HS-5 (cell line): ENCODE data around the gene CRCP.
"Not testable (repeated sequence)": the region's sequence is repeated elsewhere in the genome, so short reads cannot be mapped to it uniquely, and the experiment has no call there.

Experiments used
- DNase-seq: peaks from one replicate; pipeline ENCODE4 v3.0.0-alpha.2; 2012; ENCODE audit warnings: low read depth

Gene CRCP

DNA sequence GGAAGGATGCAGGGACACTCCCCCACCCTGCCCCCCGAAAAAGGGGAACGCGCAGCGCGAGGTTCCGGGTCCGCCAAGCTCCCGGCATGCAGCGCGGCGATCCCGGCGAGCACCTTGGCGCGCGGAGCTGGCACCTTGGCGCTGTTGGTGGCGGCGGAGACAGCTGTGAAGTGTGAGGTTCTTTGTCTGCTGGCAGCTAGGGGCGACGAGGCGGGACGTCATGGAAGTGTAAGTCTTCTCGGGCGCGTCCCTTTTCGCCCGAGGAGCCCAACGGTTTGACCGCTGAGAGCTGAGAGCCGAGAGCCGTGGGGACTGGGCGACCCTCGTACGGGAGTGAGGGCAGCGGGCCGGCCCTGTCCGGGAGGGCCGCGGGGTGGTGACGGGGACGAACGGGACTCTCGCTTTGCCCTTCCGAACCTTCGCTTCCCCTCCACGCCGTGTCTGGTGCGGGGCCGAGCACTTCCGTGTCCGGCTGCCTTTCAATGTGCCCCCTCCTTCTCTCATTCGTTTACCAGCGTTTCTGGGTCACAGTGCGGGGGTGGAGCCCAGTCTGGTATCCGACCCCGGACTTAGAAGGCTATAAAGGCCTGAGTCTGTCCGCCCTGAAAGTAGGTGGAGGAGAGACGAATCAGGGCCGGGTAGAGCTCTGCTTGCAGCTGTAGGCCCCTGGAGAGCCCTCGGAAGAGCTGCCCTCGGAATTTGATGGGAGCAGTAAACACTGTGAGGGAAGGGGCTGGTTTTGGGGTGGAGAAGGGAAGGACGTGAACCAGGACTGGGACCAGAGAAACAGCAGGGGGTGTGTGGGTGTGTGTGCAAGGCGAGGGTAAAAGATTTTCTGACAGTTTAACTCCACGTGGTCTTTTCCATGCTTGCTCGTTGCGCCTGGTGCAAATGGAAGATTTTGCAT, at the start of gene CRCP:
Gene CRCP, plus strand, starts transcription at position 105 of the 907 bp plus-strand sequence. Its CDS starts 116 bp downstream, at position 221.
- peak; percentile 40 for DNase-seq

DNA sequence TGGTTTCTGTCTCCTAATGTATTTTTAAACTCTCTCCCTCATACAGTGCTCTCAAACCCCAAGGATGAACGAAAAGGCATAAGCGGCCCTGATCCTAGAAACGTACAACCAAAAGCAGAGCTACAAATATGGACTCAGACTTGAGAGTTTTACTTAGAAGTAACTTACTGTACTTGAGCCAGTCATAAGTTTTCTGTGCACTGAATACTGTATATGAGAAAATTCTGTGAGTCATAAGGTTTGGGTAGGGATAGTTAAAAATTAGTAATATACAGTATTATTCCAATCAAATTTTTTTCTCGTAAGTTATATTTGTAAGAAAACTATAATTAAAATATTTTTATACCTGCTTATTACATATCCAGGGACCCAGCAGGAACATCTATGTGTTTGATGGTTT, 44.9 kb upstream of the CRCP start:
- DNase-seq, result no peak

DNA sequence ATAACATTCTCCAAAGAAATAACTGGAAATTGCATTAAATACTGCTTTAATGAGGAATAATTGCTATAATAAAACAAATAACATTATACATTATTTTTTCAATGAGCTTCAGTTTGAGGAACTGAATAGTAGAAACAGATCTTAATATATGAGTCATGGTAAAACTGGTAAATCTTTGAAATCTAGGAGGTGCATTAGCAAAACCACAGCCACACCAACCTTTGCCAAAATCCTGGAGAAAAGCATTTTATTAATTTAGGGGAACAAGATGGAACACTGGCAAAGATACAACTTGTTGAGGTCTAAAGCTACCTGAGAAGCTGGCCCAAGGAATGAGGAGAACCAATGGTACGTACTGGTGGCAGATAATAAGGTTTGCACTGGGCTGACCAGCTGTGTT, 44.4 kb upstream of the CRCP start:
- no peak for DNase-seq

DNA sequence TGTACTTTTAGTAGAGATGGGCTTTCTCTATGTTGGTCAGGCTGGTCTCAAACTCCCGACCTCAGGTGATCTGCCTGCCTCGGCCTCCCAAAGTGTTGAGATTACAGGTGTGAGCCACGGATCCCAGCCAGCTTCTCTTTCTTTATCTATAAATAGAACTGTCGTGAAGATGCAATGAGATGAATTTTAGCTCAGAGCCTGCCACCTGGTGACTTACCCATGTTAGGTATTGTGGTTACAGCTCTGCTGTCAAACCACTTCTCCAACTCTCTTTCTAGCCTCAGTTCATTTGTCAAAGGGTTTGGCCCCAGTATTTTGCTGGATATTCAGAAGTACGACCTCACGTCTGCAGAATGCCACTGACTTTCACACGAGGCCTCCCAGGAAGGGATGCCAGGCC, 42.4 kb upstream of the CRCP start:
- DNase-seq, result not testable (repeated sequence)

DNA sequence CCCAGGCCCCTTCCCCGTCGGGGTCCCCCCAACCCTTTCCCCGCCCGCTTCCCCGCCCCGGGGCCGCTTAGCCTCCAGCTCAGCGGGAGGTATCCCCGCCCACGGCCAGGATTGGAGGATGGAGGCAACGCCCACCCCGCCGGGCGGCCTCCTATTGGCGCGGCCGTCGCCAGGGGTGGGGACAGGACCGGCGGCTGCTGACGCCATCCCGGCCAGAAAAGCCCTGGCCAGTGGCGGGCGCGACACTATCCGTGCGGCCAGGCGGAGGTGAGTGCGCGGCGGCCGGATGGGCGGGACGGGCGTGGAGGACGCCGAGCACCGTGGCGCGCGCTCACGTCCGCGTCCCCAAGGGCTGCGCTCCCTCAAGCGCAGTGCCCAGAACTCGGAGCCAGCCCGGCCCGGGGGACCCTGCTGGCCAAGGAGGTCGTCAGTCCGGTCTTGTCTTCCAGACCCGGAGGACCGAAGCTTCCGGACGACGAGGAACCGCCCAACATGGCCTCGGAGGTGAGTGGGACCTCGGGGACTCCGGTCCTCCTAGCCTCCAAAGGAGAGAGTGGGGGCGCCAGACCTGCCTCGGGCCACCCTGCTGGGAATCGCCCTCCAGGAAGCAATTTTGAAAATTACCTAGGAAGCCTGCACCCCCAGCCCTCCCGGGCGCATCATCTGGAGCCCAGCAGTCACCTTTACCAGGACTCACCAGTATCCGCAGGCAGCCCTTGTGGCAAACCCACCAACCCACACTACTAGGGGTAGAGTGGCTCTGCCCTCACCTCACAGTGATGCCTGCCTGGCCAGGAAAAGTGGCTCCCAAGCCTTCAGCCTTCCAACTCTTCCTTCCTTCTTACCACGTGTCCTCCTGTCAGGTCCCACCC, 38.8 kb upstream of the CRCP start, which contains the start of gene ASL:
Gene ASL, plus strand, starts transcription at position 230 of the 872 bp plus-strand sequence. Its CDS starts 263 bp downstream, at position 493.
- no peak for DNase-seq

DNA sequence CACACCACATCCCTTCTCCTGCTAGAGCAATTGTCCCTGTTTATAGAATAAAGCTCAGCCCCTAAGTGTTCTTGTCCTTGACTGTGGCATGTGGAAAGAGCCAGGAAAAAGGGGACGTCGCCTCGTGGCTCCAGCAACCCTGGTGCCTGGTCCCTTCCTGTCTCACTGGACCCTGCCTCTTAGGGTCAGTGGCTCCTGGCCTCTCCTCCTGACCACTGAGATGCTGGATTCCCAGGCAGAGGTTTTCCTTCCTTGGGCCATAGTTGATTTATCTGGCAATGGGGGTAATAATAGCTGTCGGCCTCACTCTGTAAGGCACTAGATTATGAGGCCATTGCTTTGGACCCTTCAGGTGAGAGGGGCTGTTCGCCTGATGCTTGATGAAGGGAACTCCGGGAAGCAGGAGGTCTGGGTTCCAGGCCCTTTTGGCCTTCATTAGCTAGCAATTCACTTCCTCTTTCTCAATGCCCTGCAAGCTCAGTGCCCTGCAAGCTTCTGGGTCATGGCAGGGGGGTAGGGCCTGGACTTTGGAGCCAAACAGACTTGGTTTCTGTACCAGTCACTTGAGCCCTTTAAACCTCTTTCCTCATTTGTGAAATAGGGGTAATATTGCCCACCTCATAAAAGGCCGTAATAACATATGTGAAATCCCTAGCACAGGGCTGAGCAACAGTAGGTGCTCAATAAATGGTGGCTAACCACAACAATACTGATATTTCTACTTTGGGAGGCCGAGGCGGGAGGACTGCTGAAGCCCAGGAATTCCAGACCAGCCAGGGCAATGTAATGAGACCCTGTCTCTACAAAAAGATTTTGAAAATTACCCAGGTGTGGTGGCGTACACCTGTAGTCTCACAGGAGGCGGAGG, 38.0 kb upstream of the CRCP start:
- no peak for DNase-seq

DNA sequence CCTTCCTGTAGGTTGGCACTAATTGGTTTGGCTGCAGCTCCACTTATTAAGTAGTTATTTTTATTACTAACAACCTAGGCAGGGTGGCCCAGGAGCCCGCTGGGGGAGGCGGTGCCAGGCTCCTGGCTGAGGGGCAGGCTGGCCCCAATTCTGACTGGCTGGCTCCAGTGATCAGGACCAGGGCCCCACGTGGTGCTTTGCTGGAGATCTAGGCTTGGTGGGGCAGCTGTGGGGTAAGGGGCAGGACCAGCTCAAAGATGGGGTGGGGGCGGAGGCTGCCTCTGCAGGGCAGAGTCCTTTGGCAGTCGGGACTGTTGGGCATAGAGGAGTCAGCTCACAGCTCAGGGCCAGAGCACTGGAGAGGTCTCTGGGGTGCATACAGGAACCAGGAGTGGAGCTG, 36.6 kb upstream of the CRCP start:
- no peak for DNase-seq

DNA sequence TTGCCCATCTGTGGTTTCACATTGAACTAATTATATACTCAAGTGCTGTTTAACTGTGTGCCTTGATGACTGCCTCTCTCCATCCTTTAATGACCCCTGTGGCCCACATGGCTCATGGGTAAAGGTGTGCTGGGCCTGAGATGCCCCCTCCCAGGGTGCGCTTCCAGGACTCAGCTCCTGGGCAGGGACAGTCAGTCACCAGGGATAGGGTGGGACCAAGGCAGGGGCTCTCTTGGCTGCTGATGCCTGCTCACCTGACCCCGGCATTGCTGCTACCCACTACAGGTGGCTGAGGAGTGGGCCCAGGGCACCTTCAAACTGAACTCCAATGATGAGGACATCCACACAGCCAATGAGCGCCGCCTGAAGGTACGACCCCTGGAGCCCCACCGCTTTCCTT, 32.6 kb upstream of the CRCP start:
- DNase-seq, result no peak

DNA sequence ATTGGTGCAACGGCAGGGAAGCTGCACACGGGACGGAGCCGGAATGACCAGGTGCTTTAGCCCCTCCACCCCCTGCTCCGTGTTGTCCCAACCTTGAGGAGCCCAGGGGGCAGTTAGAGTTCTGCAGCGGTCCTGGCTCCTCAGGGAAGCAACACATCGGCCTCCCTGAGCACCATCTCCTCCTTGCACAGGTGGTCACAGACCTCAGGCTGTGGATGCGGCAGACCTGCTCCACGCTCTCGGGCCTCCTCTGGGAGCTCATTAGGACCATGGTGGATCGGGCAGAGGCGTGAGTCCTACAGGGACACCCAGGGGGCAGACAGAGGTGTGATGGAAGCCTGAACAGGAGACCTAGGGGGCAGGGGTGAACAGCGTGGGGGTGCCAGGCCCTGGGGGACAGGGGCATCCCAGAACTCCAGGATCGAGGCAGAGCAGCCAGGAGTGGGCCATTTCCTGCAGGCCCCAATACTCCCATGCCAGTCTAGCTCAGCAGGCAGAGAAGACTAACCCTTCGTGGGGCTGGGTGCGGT, 31.7 kb upstream of the CRCP start:
- DNase-seq, result no peak

DNA sequence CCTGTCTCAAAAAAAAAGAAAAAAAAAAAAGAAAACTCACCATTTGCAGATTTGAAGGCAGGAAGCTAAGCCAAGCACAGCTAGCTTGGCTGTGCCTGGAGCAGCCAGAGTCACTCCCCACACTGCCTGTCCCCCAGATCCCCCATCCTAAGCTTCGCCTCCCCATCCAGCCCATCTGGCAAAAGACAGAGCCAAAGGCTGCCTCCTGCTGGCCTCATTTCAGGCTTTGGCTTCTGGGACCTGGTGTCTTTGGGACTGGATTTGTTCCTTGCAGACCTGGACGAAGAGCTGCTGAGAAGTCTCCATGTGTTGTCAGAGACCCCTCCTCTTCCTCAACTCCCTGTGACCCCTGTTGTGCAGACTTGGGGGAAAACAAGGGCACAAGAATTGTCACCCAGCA, 31.0 kb upstream of the CRCP start:
- no peak for DNase-seq

DNA sequence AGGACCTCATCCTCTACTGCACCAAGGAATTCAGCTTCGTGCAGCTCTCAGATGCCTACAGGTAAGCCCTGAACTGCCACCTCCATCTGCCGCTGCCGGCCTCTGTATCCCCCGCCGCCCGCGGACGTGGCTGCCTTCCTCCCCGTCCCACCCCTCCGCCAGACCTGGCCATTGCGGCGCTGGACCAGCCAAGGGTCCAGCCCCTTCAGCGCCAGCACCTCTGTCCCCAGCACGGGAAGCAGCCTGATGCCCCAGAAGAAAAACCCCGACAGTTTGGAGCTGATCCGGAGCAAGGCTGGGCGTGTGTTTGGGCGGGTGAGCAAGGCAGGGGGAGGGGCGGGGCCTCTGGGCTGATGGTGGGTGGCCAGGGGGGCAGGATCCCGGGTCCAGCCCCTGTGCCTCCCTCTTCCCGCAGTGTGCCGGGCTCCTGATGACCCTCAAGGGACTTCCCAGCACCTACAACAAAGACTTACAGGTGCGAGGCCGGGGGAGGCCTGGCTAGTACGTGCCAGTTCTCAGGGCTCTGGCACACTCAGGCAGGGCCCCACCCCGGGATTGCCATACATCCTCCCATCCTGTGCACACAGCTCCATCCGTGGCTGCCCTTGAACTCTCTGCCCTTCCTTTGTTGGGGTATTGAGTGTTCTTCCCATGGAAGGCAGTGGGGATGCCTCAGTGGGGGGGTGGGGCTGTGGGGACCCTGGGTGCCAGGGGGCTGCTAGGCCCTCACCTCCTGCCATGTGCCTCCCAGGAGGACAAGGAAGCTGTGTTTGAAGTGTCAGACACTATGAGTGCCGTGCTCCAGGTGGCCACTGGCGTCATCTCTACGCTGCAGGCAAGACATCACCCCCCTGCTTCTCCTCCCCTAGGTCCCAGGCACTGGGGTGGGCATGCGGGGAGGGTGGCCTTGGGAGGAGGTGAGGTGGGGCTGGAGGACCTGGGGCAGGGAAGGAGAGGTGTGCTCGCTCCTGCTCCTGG, 25.5 kb upstream of the CRCP start:
- no peak for DNase-seq

DNA sequence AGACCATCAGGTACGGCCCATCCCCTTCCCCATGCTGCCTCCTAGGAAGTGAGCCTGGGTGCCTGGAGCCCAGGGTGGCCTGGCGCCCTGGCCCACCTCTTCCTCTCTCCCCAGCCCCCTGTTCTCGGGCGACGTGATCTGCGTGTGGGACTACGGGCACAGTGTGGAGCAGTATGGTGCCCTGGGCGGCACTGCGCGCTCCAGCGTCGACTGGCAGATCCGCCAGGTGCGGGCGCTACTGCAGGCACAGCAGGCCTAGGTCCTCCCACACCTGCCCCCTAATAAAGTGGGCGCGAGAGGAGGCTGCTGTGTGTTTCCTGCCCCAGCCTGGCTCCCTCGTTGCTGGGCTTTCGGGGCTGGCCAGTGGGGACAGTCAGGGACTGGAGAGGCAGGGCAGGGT, 22.0 kb upstream of the CRCP start:
- no peak for DNase-seq

DNA sequence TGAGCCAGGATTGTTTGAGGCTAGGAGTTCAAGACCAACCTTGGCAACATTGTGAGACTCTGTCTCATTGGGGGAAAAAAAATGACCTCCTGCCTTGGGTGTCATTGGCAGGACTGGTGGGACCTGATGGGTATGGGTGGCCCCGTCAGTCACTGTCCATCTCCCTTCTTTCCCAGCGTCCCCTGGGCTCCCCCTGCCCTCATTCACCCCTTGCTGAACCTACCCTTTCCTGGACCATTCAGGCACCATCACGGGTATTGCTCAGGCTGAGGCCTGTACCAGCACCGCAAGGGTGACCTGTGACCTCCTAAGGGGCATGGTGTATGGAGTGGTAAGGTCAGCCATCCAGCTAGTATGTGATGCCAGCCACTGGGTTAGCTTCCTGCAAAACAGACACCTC, 19.6 kb upstream of the CRCP start:
- DNase-seq, result no peak

DNA sequence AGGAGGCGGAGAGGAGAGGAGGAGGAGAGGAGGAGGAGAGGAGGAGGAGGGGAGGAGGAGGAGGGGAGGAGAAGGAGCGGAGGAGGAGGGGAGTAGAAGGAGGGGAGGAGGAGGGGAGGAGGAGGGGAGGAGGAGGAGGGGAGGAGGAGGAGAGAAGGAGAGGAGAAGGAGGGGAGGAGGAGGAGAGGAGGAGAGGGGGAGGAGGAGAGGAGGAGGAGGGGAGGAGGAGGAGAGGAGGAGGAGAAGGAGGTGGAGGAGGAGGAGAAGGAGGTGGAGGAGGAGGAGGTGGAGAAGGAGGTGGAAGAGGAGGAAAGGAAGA, 15.5 kb upstream of the CRCP start:
- no peak for DNase-seq

DNA sequence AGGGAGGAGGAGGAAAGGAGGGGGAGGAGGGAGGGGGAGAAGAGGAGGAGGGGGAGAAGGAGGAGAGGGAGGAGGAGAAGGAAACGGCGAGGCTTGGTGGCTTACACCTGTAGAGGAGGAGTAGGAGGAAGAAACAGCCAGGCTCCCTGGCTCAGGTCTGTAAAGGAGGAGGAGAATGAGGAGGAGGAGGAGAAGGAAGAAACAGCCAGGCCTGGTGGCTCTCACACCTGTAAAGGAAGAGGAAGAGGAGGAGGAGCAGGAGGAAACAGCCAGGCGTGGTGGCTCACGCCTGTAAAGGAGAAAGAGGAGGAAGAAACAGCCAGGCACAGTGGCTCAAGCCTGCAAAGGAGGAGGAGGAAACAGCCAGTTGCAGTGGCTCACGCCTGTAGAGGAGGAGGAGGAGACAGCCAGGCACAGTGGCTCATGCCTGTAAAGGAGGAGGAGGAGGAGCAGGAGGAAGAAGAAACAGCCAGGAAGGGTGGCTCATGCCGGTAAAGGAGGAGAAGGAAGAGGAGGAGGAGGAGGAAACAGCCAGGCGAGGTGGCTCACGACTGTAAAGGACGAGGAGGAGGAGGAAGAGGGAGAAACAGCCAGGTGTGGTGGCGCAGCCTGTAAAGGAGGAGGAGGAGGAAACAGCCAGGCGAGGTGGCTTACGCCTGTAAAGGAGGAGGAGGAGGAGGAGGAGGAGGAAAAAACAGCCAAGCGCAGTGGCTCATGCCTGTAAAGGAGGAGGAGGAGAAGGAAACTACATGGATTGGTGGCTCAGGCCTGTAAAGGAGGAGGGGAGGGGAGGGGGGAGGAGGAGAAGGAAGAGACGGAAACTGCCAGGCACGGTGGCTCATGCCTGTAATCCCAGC, 14.9 kb upstream of the CRCP start:
- no peak for DNase-seq

DNA sequence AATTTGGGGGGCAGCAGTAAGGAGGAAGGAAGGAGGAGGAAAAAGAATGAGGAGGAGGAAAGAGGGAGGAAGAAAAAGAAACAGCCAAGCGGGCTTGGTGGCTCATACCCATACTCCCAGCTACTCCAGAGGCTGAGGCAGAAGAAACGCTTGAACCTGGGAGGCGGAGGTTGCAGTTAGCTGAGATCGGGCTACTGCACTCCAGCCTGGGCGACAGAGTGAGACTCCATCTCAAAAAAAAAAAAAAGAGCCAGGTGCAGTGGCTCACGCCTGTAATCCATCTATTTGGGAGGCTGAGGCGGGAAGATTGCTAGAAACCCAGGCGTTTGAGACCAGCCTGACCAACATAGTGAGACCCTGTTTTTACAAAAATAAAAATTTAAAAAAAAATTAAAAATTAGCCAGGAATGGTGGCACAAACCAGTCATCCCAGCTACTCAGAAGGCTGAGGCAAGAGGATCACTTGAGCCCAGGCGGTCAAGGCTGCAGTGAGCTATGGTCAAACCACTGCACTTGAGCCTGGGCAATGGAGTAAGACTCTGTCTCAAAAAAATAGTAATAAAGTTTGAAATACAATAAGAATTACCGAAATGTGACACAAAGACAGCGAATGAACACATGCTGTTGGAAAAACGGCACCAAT, 14.1 kb upstream of the CRCP start:
- DNase-seq, result no peak

DNA sequence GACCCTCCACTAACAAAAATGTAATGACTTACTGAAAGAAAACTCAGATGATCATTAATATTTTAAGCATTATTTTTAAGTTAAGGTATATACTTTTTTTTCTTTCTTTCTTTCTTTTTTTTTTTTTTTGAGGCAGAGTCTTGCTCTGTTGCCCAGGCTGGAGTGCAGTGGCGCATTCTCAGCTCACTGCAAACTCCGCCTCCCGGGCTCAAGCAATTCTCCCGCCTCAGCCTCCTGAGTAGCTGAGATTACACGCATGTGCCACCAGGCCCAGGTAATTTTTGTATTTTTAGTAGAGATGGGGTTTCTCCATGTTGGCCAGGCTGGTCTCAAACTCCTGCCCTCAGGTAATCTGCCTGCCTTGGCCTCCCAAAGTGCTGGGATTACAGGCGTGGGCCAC, 12.5 kb upstream of the CRCP start:
- not testable (repeated sequence) for DNase-seq

DNA sequence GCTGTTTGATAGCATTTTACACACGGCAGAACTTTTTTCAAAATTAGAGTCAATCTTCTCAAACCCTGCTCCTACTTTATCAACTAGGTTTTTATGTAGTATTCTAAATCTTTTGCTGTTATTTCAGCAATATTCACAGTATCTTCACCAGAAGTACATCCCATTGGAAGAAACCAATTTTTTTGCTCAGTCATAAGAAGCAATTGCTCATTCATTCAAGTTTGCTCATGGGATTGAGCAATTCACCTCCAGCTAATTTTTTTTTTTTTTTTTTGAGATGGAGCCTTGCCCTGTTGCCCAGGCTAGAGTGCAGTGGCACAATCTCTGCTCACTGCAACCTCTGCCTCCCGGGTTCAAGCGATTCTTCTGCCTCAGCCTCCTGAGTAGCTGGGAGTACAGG, 10.7 kb upstream of the CRCP start:
- not testable (repeated sequence) for DNase-seq

DNA sequence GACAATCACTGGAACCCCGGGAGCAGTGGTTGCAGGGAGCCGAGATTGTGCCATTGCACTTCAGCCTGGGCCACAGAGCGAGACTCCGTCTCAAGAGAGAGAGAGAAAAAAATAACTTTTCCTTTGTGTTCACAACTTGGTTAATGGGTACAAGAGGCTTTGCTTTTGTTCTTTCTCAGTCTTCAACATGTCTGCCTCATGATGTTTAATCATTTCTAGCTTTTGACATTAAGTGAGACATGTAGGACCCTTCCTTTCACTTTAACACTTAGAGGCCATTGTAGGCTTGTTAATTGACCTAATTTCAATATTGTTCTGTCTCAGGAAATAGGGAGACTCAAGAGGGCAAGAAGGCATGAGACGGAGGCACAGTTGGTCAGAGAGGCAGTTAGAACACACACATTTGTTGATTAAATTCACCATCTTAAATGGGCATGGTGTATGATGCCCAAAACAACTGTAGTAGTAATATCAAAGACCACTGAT, 9.3 kb upstream of the CRCP start:
- DNase-seq, result no peak
